Activated CD8-positive, alpha-beta memory T cell treated with anti-CD3 and anti-CD28 coated beads for 24 hours (primary cell): ENCODE results near the gene NOX4.

Experiments used
- DNase-seq: peaks from one replicate; pipeline ENCODE4 v3.0.0-alpha.2; 2020

The NOX4 gene

DNA sequence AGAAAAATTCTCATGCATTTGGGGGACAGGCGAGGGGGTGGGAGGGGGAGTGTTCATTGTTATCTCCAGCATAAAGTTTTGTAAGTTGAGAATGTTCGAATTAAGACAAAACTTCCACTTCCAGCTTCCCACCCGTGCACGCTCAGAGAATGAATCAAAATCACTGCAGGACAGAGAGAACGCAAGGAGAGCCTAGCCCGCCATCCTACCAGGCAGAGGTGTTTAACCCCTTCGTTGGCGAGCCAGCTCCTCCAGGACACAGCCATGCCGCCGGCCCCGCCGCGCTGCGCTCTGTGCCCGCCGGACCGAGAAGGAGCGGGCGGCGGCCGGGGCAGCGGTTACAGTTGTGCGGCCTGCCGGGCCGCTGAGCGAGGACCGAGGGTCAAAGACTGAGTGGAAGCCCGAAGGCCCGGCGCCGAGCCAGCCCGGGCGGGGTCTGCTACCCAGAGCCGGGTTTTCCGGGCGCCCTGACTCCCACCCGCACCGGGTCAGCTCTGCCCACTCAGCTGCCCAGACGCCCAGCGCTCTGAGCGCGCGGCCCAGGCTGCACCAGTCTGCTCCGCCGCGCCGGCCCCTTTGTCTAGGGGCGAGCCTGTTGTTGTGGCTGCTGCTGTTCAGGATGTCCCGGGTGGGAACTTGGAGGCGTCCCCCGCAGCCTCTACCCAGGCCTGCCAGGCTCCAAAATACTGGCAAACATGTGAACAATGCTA, at the start of gene NOX4:
NOX4 (minus strand) TSS at position 395 of the 710 bp plus-strand sequence; CDS start at position 266, 129 bp downstream.
- DNase-seq, result no peak

DNA sequence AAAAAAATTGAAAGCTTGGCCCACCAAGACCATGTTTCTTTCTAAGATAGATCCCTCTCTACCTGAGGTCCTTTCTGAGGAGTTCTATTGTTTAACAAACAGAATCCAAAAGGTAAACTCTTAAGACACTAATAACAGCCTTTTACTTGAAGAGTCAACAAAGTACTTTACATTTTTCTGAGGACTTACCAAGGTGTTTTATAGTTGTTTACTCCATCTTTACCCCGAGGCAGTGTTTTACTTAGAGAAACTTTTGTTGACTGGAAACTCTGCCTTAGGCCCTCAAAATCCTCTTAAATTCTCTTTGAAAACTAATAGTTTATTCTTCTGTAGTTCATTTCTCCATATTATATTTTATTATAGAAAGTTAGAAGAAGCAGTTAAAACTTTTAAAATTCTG, 49.7 kb upstream of the NOX4 start:
- no peak for DNase-seq

DNA sequence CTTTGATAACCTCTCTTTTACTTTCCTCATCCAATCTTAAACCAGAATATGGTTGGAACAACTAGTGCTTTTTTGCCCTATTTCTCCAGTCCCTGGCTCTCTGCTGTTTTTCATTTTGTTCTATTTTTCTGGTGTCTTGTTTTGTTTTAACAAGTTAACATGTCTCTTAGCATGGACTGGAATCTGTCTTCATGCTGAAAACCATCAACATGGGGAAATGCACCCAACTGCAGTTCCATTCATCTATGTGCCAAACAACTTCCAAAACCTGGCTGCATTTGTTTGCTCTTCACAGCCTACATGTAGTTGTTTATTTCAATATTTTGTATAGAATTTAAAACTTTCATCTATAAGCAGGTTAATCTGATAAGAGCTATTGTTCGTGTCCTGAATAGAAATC, 46.8 kb upstream of the NOX4 start:
- no peak for DNase-seq

DNA sequence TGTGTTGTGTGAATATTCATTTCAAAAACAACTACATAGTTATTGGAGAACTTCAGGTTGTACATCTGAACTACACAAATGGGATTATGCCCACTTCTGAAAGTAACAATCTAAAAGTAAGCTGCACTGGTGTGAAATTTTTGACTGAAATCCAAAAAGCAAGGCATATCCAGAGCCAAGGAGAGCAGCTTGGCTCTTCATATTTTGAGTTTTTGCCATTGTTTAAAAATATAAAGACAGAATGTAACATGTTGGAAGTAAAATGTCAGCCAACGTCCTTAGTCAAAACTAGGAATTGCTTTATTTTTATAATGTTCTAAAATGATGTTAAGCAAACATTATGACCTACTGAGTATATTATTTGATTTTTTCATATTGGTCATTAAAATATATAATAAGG, 45.8 kb upstream of the NOX4 start:
- DNase-seq, result no peak

DNA sequence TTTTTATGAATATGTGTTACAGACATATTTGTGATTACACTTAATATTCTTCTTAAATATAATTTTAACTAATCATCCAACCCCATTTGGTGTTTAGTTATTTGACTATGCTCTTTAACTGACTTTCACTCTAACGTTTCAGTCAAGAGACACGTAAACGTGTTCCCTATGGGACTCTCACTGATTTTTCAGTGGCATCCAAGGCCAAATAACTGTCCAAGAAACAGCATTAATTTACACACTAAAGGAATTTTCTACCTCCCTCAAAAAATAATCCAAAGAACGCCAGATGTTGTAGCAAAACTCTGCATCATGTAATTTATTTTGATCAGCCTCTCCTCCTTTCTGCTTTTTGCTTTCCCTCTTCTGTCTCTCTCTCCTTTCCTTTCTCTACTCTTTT, 44.0 kb upstream of the NOX4 start:
- no peak for DNase-seq

DNA sequence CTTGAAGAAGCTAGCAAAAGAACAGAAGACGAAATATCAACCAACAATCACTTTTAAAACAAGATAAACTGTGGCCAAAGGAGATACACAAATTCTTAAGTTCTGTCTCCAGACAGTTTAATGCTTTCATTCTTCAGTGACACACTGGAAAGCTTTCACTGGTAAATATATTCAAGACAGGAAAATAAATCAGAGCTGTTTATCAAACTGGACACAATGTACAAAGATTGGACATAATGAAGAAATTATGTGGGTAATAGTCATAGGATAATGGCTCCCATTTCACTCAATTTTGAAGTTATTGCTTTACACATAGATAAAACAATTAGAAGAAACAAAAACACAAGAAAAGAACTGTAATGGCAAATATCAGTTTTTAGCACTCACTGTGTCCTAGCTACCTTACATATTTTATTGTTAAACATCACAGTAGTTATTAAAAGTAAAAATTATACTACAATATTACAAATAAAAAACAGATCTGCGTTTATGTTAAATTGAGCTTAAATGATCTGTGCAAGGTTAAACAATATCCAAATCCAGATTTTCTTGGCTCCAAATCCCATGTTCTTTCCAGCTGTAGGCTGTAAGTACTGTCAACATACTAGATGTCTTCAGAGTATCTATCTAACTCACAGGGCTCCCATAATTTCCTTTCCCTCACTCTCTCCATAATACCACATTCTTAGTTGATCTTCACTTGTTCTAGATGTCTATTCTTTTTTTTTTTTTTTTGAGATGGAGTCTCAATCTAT, 38.6 kb upstream of the NOX4 start:
- no peak for DNase-seq

DNA sequence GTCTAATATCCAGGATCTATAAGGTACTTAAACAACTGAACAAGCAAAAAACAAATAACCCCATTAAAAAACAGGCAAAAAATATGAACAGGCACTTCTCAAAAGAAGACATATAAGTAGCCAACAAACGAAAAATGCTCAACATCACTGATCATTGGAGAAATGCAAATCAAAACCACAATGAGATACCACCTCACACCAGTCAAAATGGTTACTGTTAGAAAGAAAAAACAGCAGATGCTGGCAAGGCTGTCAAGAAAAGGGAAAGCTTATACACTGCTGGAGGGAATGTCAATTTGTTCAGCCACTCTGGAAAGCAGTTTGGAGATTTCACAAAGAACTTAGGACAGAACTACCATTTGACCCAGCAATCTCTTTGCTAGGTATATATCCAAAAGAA, 30.6 kb upstream of the NOX4 start:
- DNase-seq, result no peak

DNA sequence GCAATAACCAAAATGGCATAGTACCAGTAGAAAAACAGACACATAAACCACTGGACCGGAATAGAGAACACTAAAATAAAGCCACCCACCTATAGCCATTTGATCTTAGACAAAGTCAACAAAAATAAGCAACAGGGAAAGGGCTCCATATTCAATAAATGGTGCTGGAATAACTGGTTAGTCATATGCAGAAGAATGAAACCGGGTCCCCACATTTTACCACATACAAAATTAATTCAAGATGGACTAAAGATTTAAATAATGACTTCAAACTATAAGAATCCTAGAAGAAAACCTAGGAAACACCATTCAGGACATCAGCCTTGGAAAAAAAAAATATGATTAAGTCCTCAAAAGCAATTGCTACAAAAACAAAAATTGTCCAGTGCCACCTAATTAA, 30.1 kb upstream of the NOX4 start:
- DNase-seq, result no peak

DNA sequence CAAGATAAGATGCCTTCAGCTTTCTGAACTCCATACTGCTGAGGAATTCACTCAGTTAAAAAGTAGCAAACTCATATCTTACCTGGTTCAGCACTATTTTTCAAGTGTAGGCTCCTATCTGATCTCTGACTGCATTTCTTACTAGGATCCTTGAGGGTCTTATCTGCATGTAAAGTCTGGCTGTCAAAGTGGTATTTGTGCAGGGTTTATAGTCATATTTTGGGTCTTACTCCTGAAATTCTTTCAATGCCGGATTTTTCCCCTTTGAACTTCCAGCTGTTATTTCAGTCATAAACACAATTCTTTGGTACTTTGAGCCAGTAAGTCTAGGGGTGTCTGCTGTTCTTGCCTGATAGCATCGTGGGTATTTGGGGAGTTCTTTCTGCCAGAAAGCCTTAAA, 25.3 kb upstream of the NOX4 start:
- no peak for DNase-seq

DNA sequence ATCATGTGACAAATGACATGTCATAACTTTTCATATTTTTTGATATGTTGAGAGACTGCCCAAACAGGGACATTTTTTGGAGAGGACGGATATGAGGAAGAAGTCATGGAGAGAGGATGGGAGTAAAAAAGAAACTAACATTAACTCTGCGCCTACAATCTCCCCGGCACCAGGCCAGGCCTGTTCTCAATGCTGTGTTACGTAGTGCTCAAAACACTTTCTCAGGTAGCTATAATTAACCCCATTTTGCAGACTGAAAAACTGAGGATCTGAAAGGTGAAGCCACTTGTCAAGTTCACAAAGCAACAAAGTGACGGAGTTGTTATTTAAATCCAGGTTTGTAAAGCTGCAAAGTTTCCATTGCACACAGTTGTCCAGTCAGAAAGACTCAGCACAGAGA, 17.4 kb upstream of the NOX4 start:
- no peak for DNase-seq

DNA sequence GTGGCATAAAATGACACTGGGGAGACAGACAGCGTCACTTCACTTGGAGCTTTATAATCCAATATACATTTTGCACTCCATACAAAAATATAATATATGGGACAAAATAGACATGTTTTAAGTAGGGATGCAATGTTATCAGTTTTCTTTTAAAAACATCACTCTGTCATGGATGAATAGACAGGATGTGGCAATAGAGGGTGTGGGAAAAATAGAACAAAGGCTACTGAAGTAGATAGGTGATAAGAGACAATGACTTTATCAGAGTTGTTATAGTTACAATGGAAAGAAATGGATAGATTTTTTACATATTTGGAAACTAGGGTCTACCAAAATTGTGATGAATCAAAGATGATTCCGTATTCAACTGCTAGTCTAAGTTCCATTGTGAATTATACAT, 13.1 kb upstream of the NOX4 start:
- DNase-seq, result no peak

DNA sequence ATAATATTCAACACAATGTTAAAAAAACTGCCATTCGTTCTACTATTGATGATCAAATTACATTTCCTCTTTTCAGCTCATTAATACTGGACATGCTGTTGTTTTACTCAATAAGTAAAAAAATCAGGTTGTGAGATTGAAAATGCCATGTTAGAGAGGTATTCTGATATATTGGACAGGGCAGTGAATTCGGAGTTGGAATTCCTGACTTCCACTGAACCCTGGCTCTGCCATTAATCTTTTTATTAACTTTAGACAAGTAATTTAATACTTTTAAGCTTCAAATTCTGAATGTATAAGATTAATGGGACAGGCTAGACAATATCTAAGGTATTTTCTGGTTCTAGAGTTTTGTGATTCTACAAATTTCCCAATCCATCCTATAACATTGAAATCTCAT, 12.2 kb upstream of the NOX4 start:
- no peak for DNase-seq

DNA sequence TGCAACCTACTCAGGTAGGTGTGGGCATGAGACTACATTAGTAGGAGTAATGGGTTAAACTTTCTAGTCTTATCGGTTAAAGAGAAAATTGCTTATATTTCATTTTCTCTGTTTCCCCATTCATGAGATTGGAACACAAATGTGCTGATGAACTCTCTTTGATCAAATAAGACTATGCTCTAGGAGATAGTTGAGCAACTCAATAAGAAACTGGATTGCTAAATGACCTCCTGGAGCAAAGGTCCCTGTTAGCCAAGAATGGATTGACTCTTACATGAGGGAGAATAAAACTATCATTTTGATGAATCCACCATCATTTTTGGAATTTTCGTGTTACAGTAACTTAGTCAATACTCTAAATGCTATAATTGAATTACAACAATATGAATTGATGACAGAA, 11.1 kb upstream of the NOX4 start:
- DNase-seq, result no peak

DNA sequence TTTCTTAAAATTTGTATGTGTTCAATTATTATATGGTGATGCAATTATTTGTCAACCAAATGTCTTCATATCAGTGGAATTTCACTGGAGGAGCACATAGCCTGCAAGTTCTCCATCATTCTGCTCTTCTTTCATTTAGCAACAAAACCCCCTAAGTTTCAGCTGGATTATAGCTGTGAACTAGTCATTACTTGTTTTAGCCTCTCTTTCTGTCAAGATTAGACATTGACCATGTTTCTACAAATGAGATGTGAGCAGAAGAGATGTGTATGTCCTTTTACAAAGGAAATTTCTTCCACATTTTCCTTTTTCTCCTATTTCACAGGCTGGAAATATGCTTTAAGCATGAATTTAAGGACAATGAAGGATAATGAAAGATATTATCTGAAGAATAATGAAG, 9.2 kb upstream of the NOX4 start:
- no peak for DNase-seq

DNA sequence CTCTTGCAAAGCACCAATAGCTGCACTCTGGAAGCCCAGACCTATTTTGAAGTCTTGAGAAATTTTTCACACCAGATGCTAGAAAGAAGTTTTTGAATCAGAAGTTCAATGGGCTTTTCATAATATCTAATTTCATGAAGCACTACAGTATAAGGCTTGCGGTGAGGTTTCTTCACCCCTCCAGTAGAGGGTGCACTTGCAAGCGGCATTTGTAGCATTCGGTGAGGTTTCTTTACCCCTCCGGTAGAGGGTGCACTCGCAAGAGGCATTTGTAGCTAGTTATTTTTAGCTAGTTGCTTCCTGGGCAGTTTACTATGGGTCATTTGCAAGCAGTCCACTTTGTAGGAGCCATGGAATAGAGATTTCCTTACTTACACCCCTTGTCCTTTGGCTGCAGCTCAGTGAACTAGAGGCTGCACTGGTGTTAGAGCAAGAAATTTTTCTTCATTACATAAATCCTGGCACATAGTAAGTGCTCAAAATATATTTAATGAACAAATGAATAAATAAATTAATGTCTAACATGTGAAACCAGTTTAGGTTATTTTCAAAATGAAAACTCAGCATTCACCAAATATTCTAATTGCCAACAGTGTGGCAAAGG, 7.8 kb upstream of the NOX4 start:
- no peak for DNase-seq

DNA sequence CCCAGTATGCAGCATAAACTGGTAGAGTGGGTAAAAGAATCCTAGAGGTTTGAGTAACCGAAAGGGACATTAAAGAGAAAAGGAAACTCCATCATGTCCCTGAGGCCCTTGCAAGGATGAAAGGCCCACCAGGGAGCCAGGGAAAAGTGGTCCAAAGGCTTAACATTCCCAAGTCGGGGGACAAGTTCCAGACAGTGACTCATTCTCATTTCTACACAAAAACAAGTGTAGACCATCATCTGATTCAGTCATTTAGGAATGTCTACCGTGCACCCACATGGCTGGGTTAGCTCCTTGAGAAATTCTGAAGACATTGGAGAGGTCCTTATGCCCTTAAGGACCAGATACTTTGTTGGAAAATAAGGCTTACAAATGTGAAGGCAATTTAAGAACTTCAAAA, 4.8 kb upstream of the NOX4 start:
- DNase-seq, result no peak

DNA sequence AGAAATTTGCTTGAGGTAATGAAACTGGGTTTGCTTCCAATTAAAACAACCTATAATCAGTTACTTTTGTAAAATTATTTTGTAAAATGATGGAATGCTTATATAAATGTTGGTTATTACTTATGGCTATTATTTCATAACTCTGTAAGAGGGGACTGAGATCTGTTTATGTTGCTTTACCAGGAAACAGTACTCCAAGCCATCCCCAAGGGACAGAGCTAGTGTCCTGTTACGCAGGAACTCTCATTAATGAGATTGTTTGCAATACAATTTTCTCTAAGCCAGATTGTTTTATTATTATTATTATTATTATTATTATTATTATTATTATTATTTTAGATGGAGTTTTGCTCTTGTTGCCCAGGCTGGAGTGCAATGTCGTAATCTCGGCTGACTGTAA, 2.3 kb upstream of the NOX4 start:
- DNase-seq, result no peak

DNA sequence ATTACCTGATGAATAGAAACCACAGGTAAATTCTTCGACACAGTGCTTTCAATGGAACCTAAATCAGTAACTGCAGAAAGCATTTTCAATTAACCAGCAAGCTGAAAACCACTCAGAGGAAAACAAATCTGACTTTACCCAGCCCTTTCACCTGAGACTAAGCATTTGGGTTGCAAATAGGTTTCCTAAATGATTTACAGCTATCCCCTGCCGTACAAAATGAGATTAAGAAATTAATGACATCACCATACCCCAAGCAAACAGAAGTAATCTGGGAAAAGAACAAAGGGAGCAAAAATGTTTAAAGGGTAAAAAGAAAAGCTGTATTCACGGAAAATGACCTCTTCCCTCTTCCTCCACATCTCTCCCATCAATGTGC, 584 bp downstream of the NOX4 start:
- DNase-seq, result no peak

DNA sequence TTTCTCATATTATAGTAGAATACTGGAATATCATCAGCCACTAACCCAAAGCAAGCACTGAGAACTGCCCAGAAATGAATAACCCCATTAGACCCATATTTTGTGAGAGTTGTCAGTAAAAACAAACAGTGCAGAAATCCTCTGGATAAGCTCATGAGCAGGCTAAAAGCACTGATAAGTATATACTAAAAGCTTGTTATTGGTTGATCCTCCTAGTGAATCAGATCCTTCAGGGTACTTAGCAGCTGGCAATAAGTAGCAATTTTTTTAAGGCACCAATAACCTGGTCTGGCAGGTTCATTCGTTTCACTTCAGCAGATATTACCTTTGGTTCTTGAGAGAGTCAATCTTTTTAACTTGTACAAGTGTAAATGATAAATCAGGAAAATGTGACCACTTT, 1.2 kb downstream of the NOX4 start:
- no peak for DNase-seq

DNA sequence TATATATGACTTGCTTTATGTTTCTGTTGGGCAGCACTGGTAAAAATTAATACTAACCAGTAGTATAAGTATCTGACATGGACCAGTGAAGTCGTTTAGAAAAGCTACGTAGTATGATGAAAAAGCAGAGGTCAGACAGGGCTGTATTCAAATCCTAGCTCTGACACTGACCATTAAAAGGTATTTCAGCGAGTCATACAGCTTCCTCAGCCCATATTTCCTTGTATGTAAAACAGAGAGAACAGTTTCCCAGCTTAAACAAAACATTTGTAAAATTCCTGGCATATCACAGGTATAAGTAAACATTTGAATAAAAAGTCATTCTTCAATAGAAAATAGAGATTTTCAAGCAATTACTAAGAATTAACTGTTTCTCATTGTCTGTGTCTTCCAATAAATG, 4.2 kb downstream of the NOX4 start:
- DNase-seq, result no peak

DNA sequence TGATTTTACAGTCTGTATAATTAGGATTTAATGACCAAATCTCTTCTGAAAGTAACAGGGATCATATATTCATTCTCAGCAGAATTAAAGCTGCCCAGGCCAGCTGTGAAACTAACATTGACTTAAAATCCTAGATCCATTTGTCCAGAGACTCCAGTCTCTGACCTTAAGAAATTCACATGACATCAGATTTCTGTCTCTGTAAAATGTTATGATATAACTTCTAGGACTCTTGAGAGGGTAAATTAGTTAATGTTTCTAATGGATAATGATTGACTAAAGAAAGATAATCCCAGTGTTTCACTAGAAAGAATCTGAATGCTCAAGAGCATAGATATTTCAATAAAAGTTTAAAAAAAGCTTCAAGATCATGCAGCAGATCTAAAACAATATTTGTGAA, 6.3 kb downstream of the NOX4 start:
- no peak for DNase-seq

DNA sequence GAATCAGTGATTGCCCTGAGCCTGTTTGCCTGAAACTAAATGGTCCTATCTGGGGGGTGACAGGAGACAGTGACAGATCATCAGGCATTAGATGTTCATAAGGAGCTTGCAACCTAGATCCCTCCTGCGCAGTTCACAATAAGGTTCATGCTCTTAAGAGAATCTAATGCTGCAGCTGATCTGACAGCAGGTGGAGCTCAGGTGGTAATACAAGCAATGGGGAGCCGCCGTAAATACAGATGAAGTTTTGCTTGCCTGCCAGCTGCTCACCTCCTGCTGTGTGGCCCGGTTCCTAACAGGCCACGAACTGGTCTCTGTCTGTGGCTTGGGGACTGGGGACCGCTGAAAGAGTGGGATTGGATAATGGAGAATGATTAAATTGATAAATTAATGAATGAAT, 14.0 kb downstream of the NOX4 start:
- DNase-seq, result no peak

DNA sequence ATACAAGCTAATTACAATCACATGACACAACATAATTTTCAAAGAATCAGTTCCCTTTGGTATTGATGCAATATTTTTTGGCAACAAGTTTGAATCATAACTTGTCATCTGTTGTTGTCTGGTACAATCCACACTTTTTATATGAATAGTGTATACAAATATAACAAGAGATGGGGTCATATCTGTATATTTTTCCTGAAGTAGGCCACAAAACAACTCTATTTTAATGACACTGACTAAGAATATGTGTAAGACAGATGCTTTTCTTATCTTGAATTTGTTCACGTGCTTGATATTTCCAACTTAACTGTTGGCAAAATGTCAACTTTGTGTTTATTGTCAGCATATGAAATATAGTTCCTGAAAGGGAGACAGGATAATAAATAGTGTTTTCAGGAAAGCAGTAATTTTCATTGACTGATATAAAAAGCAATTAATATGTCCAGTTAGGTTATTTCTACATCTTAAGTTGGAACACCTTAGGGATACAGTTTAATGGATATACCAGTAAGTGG, 27.9 kb downstream of the NOX4 start:
- DNase-seq, result no peak

DNA sequence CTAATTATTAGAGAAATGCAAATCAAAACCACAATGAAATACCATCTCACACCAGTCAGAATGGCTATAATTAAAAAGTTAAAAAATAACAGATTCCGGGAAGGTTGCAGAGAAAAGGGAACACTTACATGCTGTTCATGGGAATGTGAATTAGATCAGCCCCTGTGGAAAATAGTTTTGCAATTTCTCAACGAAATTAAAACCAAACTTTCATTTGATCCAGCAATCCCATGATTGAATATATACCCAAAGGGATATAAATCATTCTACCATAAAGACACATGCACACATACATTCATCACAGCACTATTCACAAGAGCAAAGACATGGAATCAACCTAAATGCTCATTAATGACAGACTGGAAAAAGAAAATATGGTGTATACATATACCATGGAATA, 32.5 kb downstream of the NOX4 start:
- no peak for DNase-seq
